GM23338 (cell line): ENCODE measurements around the gene MAP3K7CL. TPM values are rescaled to one million over a fixed set of nuclear protein-coding genes. Genes with fewer than 3 reads are reported as not detected.

ENCODE experiments used
- ATAC-seq: fragments of 200-7000 bp; cut with Tn5 transposase; 3 replicates; pipeline ENCODE4 v1.9.1; 2020
- DNase-seq: peaks from one replicate; pipeline ENCODE4 v3.0.0-alpha.2; 2015; ENCODE audit warnings: low spot score
- H2AFZ ChIP-seq: fragments of 200-600 bp; sonication (generic); 2 replicates; pipeline ENCODE4 v1.8.0; 2016; ENCODE audit warnings: antibody characterized with exemption, mild to moderate bottlenecking, moderate library complexity
- H3F3A ChIP-seq: fragments of 200-600 bp; sonication (generic); replicated peaks from 2 replicates; pipeline ENCODE4 v1.8.0; 2017; ENCODE audit warnings: antibody characterized with exemption, mixed run types, low read depth
- H3K27ac ChIP-seq: fragments of 200-600 bp; sonication (generic); 2 replicates; pipeline ENCODE4 v1.6.1; 2016; ENCODE audit warnings: low read depth
- H3K27me3 ChIP-seq: fragments of 200-600 bp; sonication (generic); 2 replicates; pipeline ENCODE4 v1.8.0; 2016; ENCODE audit warnings: mild to moderate bottlenecking, mixed run types, moderate library complexity; ENCODE audit not compliant: insufficient read depth
- H3K36me3 ChIP-seq: fragments of 200-600 bp; sonication (generic); 2 replicates; pipeline ENCODE4 v1.8.0; 2016; ENCODE audit warnings: mild to moderate bottlenecking; ENCODE audit not compliant: insufficient read depth
- H3K4me1 ChIP-seq: fragments of 200-600 bp; sonication (generic); 2 replicates; pipeline ENCODE4 v1.8.0; 2016; ENCODE audit warnings: mild to moderate bottlenecking, moderate library complexity; ENCODE audit not compliant: insufficient read depth
- H3K4me2 ChIP-seq: fragments of 200-600 bp; sonication (generic); 2 replicates; pipeline ENCODE4 v1.7.1; 2017; ENCODE audit warnings: mixed run types
- H3K4me3 ChIP-seq: fragments of 200-600 bp; sonication (generic); 2 replicates; pipeline ENCODE4 v1.6.1; 2016; ENCODE audit warnings: mixed run types
- H3K79me2 ChIP-seq: fragments of 200-600 bp; sonication (generic); replicated peaks from 2 replicates; pipeline ENCODE4 v1.8.0; 2017; ENCODE audit warnings: mild to moderate bottlenecking; ENCODE audit not compliant: insufficient read depth
- H3K9me2 ChIP-seq: fragments of 200-600 bp; sonication (generic); 2 replicates; pipeline ENCODE4 v1.8.0; 2017; ENCODE audit not compliant: insufficient read depth
- H4K20me1 ChIP-seq: fragments of 200-600 bp; sonication (generic); replicated peaks from 2 replicates; pipeline ENCODE4 v1.8.0; 2017; ENCODE audit warnings: mild to moderate bottlenecking; ENCODE audit not compliant: insufficient read depth
- H3K27ac Mint-ChIP-seq: 2 replicates; pipeline ENCODE4 v1.8.0; 2020; ENCODE audit warnings: inconsistent platforms, mild to moderate bottlenecking, moderate library complexity, mixed read lengths
- H3K27me3 Mint-ChIP-seq: 3 replicates; pipeline ENCODE4 v1.8.0; 2022; ENCODE audit warnings: low read depth, mild to moderate bottlenecking, moderate library complexity, mixed read lengths, inconsistent platforms; ENCODE audit not compliant: insufficient read depth, poor library complexity
- H3K36me3 Mint-ChIP-seq: 3 replicates; pipeline ENCODE4 v1.8.0; 2021; ENCODE audit warnings: low read depth, mild to moderate bottlenecking, inconsistent platforms, moderate library complexity, mixed read lengths
- H3K4me1 Mint-ChIP-seq: 3 replicates; pipeline ENCODE4 v1.8.0; 2020; ENCODE audit warnings: mild to moderate bottlenecking, inconsistent platforms, mixed read lengths
- H3K4me3 Mint-ChIP-seq: 3 replicates; pipeline ENCODE4 v1.8.0; 2021; ENCODE audit warnings: moderate library complexity, mild to moderate bottlenecking, inconsistent platforms, mixed read lengths
- H3K9me3 Mint-ChIP-seq: 3 replicates; pipeline ENCODE4 v1.8.0; 2020; ENCODE audit warnings: moderate library complexity, mild to moderate bottlenecking, inconsistent platforms, mixed read lengths
- CREB1 ChIP-seq: fragments of 250-450 bp; sonication (Bioruptor Pico); IDR thresholded peaks from 2 replicates; pipeline ENCODE4 v1.5.0; 2020; ENCODE audit warnings: low read depth, mild to moderate bottlenecking, moderate library complexity
- CTCF ChIP-seq, 2 experiments: fragments of 200-600 bp in 1 of 2; sonication (generic) in 1 of 2; conservative IDR thresholded peaks; 2 replicates each; pipeline versions ENCODE4 v1.5.1 to v1.6.1; 2016 to 2017; ENCODE audit warnings: antibody characterized with exemption in 2 of 2, low read depth in 2 of 2, mild to moderate bottlenecking in 2 of 2, moderate library complexity in 1 of 2
- EZH2 ChIP-seq: fragments of 200-600 bp; sonication (generic); IDR thresholded peaks from one replicate; pipeline ENCODE4 v1.8.0; 2017; ENCODE audit warnings: antibody characterized with exemption, mild to moderate bottlenecking, low read depth; ENCODE audit not compliant: unreplicated experiment
- EZH2phosphoT487 ChIP-seq: fragments of 200-600 bp; sonication (generic); IDR thresholded peaks from one replicate; pipeline ENCODE4 v1.8.1; 2018; ENCODE audit warnings: antibody characterized with exemption; ENCODE audit not compliant: unreplicated experiment
- JUNB ChIP-seq: IDR thresholded peaks from one replicate; pipeline ENCODE4 v1.6.1; 2016; ENCODE audit warnings: antibody characterized with exemption; ENCODE audit not compliant: unreplicated experiment
- POLR2AphosphoS5 ChIP-seq: IDR thresholded peaks from 2 replicates; pipeline ENCODE4 v1.6.1; 2016; ENCODE audit warnings: antibody characterized with exemption, low read depth
- REST ChIP-seq: IDR thresholded peaks from one replicate; pipeline ENCODE4 v1.6.1; 2018; ENCODE audit warnings: antibody characterized with exemption; ENCODE audit not compliant: unreplicated experiment
- STAT1 ChIP-seq: IDR thresholded peaks from one replicate; pipeline ENCODE4 v1.6.1; 2016; ENCODE audit warnings: antibody characterized with exemption; ENCODE audit not compliant: unreplicated experiment
- ZNF114 ChIP-seq: fragments of 250-450 bp; sonication (Bioruptor Pico); IDR thresholded peaks from 2 replicates; pipeline ENCODE4 v1.5.0; 2020; ENCODE audit warnings: mild to moderate bottlenecking, moderate library complexity
- ZNF331 ChIP-seq: fragments of 250-450 bp; sonication (Bioruptor Pico); IDR thresholded peaks from 2 replicates; pipeline ENCODE4 v1.5.0; 2020; ENCODE audit warnings: low read depth, mild to moderate bottlenecking, moderate library complexity
- ZNF462 ChIP-seq: fragments of 250-450 bp; sonication (Bioruptor Pico); IDR thresholded peaks from 2 replicates; pipeline ENCODE4 v1.5.0; 2020; ENCODE audit warnings: mild to moderate bottlenecking, moderate library complexity
- polyA plus RNA-seq: library from polyadenylated mRNA; unstranded; fragments of >200 nt; fragmentation: Nextera tagmentation; extraction: Ambion mirVana; gene quantifications from 2 replicates; pipeline ENCODE4 v1.2.1, GENCODE V29; 2016
- total RNA-seq: library from RNA; depleted of rRNA; stranded (reverse); fragments of >200 nt; shearing (Covaris generic); gene quantifications from 2 replicates; pipeline ENCODE4 v1.2.3, GENCODE V29; 2014

Gene MAP3K7CL
- total and polyA plus RNA-seq, 2 experiments from 2014 or later: 2.4 to 3.6 TPM

- ATAC-seq: no peak
- Mint-ChIP-seq H3K4me1 (peaks cover 4% of the 10 kb centered on the region; the same call in 2 of the 3 replicates), H3K4me3 (no peak overlapping the region), H3K36me3 (no peaks in the 10 kb centered on the region), H3K27ac (no peak overlapping the region), H3K27me3 (peaks cover 2% of the 10 kb centered on the region), H3K9me3 (no peaks in the 10 kb centered on the region)
- no peak overlapping the region for H2AFZ ChIP-seq
- DNase-seq: no peak
- TF ChIP-seq ZNF331 (no peak), ZNF114 (CRISPR knock-in tag) (no peak), STAT1 (no peak), EZH2phosphoT487 (no peak)
- H3K9me2 ChIP-seq: 0 out of 2 replicates have a peak, but pooled peaks cover 3% of the 10 kb centered on the region
- no peak overlapping the region for H3K27ac ChIP-seq
- no peak overlapping the region for H3K4me3 ChIP-seq
- H3K4me2 ChIP-seq: no peak overlapping the region
- no peaks in the 10 kb centered on the region for H3F3A ChIP-seq
- no peaks in the 10 kb centered on the region for H3K27me3 ChIP-seq
- no peaks in the 10 kb centered on the region for H3K4me1 ChIP-seq
- H3K79me2 ChIP-seq: no peaks in the 10 kb centered on the region
- H4K20me1 ChIP-seq: no peaks in the 10 kb centered on the region
- no peaks in the 10 kb centered on the region for H3K36me3 ChIP-seq
Observed at GRCh38 chr21:29157080-29157479, 26.6 kb downstream of the MAP3K7CL start.

- Histone ChIP-seq H3K36me3 (no peaks in the 10 kb centered on the region), H3K27ac (no peak overlapping the region), H3K4me2 (no peak overlapping the region), H2AFZ (0 out of 2 replicates have a peak overlapping the region, but pooled peaks have one; percentile 44), H3K79me2 (no peaks in the 10 kb centered on the region), H3K27me3 (no peaks in the 10 kb centered on the region), H3K4me1 (no peaks in the 10 kb centered on the region), H3K4me3 (no peak overlapping the region), H4K20me1 (no peaks in the 10 kb centered on the region), H3F3A (no peaks in the 10 kb centered on the region), H3K9me2 (no peaks in the 10 kb centered on the region)
- H3K9me3 Mint-ChIP-seq: no peaks in the 10 kb centered on the region
- no peak overlapping the region for H3K27ac Mint-ChIP-seq
- ATAC-seq: no peak
- no peak for DNase-seq
- H3K4me3 Mint-ChIP-seq: no peak overlapping the region
- no peaks in the 10 kb centered on the region for H3K27me3 Mint-ChIP-seq
- peaks cover 4% of the 10 kb centered on the region; the same call in 2 of the 3 replicates for H3K4me1 Mint-ChIP-seq
- no peaks in the 10 kb centered on the region for H3K36me3 Mint-ChIP-seq
- TF ChIP-seq REST: no peak
- no peak for TF ChIP-seq ZNF462 (CRISPR knock-in tag)
- no peak for TF ChIP-seq ZNF331
- TF ChIP-seq CREB1 (CRISPR knock-in tag): no peak
- no peak for TF ChIP-seq EZH2
- no peak for TF ChIP-seq JUNB
- no peak for TF ChIP-seq CTCF (conservative IDR thresholded peaks at IDR 0.05; ENCODE audit: low read depth in 2 of 2)
- TF ChIP-seq ZNF114 (CRISPR knock-in tag): no peak
- no peak for TF ChIP-seq POLR2AphosphoS5
- no peak for TF ChIP-seq STAT1
Observed at GRCh38 chr21:29159842-29160241, 29.4 kb downstream of the MAP3K7CL start.
